K562 (cell line): ENCODE results near the gene WASL. TPM values are rescaled to one million over a fixed set of nuclear protein-coding genes. Genes with fewer than 3 reads are reported as not detected.

Experiments
- ARID3A ChIP-seq: IDR thresholded peaks from 2 replicates; pipeline ENCODE4 v1.6.1; 2012; ENCODE audit warnings: low read depth, low read length, improper control_type of control experiment, borderline replicate concordance
- ARNT ChIP-seq, 2 experiments: fragments of 450-650 bp; IDR thresholded peaks; 2 replicates each; pipeline ENCODE4 v1.6.1; 2016; ENCODE audit warnings: mild to moderate bottlenecking in 1 of 2
- BCLAF1 ChIP-seq, 2 experiments: fragments of 450-650 bp in 1 of 2; IDR thresholded peaks; 2 replicates each; pipeline ENCODE4 v1.6.1; 2011 to 2017; ENCODE audit warnings: low read depth in 2 of 2, antibody characterized with exemption in 1 of 2, borderline replicate concordance in 1 of 2, low read length in 1 of 2, mild to moderate bottlenecking in 1 of 2, mixed read lengths in 1 of 2; ENCODE audit not compliant: control insufficient read depth in 1 of 2
- EP300 ChIP-seq: IDR thresholded peaks from 2 replicates; pipeline ENCODE4 v1.6.1; 2012; ENCODE audit warnings: low read length, improper control_type of control experiment
- ERF ChIP-seq: fragments of 450-650 bp; formaldehyde crosslinking; IDR thresholded peaks from 2 replicates; pipeline ENCODE4 v1.4.0; 2020; ENCODE audit warnings: mild to moderate bottlenecking, mixed read lengths
- FIP1L1 ChIP-seq: fragments of 200-400 bp; formaldehyde crosslinking; IDR thresholded peaks from 2 replicates; pipeline ENCODE4 v1.6.1; 2018; ENCODE audit warnings: mild to moderate bottlenecking, low read depth, low read length; ENCODE audit not compliant: poor library complexity, severe bottlenecking
- FOSL1 ChIP-seq: fragments of 200-800 bp; sonication (Bioruptor generic); conservative IDR thresholded peaks from 2 replicates; pipeline ENCODE4 v1.6.1; 2016; ENCODE audit warnings: missing genetic modification characterization, missing compliant biosample characterization
- FOXA3 ChIP-seq, 2 experiments: fragments of 450-650 bp in 1 of 2; sonication (generic) in 1 of 2; formaldehyde crosslinking; IDR thresholded peaks in 1 of 2; conservative IDR thresholded peaks in 1 of 2; 2 replicates each; pipeline versions ENCODE4 v1.4.0 to v1.8.0; 2020 to 2022; ENCODE audit warnings: mild to moderate bottlenecking in 2 of 2, missing genetic modification reagents in 1 of 2
- LEF1 ChIP-seq: fragments of 450-650 bp; IDR thresholded peaks from 2 replicates; pipeline ENCODE4 v1.6.1; 2016; ENCODE audit warnings: mild to moderate bottlenecking
- MCM5 ChIP-seq: fragments of 450-650 bp; IDR thresholded peaks from 2 replicates; pipeline ENCODE4 v1.6.1; 2016; ENCODE audit warnings: low read depth
- NBN ChIP-seq: fragments of 450-650 bp; IDR thresholded peaks from 2 replicates; pipeline ENCODE4 v1.6.1; 2016; ENCODE audit warnings: low read depth, mild to moderate bottlenecking
- NFIX ChIP-seq: fragments of 250-450 bp; sonication (Bioruptor Pico); IDR thresholded peaks from 2 replicates; pipeline ENCODE4 v1.4.0; 2020; ENCODE audit warnings: low read depth, mild to moderate bottlenecking, moderate library complexity
- POLR2H ChIP-seq: IDR thresholded peaks from 2 replicates; pipeline ENCODE4 v1.6.1; 2016; ENCODE audit warnings: missing genetic modification characterization, low read depth, mild to moderate bottlenecking, control low read depth, missing compliant biosample characterization, moderate library complexity
- PURB ChIP-seq: sonication (generic); formaldehyde crosslinking; IDR thresholded peaks from 2 replicates; pipeline ENCODE4 v1.9.0; 2021; ENCODE audit warnings: low read depth, mild to moderate bottlenecking, missing genetic modification reagents
- ZBTB33 ChIP-seq: sonication (generic); formaldehyde crosslinking; IDR thresholded peaks from 2 replicates; pipeline ENCODE4 v1.8.1; 2023; ENCODE audit warnings: mild to moderate bottlenecking, missing genetic modification reagents
- ZNF253 ChIP-seq: fragments of 250-450 bp; sonication (Bioruptor Pico); conservative IDR thresholded peaks from 2 replicates; pipeline ENCODE4 v1.6.1; 2021; ENCODE audit warnings: mild to moderate bottlenecking
- ZNF780A ChIP-seq: fragments of 250-450 bp; sonication (Bioruptor Pico); IDR thresholded peaks from 2 replicates; pipeline ENCODE4 v1.5.0; 2021; ENCODE audit warnings: mild to moderate bottlenecking
- polyA plus RNA-seq, 8 experiments: library from polyadenylated mRNA; depleted of rRNA in 4 of 8; stranded (reverse) in 5 of 8; unstranded in 3 of 8; fragments of >200 nt; fragmentation: Nextera tagmentation in 2 of 8; fragmentation: Illumina TruSeq in 1 of 8; extraction: Ambion mirVana in 2 of 8; extraction: Trizol in 1 of 8; gene quantifications; 2 replicates each; pipeline versions ENCODE4 v1.2.1 to v1.2.3, GENCODE V29; 2011 to 2014; ENCODE audit warnings: inconsistent platforms in 1 of 8, missing spikeins in 1 of 8
- total RNA-seq, 7 experiments: library from RNA; depleted of rRNA in 6 of 7; stranded (reverse); fragments of >200 nt in 6 of 7; fragmentation: Illumina TruSeq in 2 of 7; extraction: Trizol in 2 of 7; gene quantifications; 2 replicates each; pipeline versions ENCODE4 v1.2.1 to v1.2.3, GENCODE V29; 2011 to 2021; ENCODE audit warnings: low replicate concordance in 1 of 7
- TF ChIP-seq, protein P1 (sequence below): fragments of 450-650 bp; IDR thresholded peaks from 2 replicates; pipeline ENCODE4 v1.6.1; 2016; ENCODE audit warnings: borderline replicate concordance

The WASL gene
- total and polyA plus RNA-seq, 9 of the 15 experiments (the other 6 are each of a cell fraction or from before 2014, with no cell fraction given), result 3.2 to 13.9 (median 8.3) TPM

GRCh38 chr7:123757095-123757494, 8.3 kb upstream of the WASL start (continued):
- no peak for TF ChIP-seq BCLAF1 (IDR thresholded peaks at IDR 0.05; ENCODE audit: borderline replicate concordance in 1 of 2, control insufficient read depth in 1 of 2, low read depth in 2 of 2, low read length in 1 of 2)
- TF ChIP-seq FIP1L1, result no peak
- TF ChIP-seq EP300, result no peak
- TF ChIP-seq NFIX, result no peak
- no peak for TF ChIP-seq ZBTB33 (CRISPR knock-in tag)
- no peak for TF ChIP-seq PURB (CRISPR knock-in tag)
- no peak for TF ChIP-seq ARNT (IDR thresholded peaks at IDR 0.05)
- 0 out of 4 replicates have a peak, but pooled peaks of 1 of the 2 experiments have one; percentile 21 for TF ChIP-seq FOXA3 (CRISPR knock-in tag; conservative IDR thresholded peaks at IDR 0.05 in 1 of 2, IDR thresholded peaks at IDR 0.05 in 1 of 2)
- TF ChIP-seq, protein P1, sequence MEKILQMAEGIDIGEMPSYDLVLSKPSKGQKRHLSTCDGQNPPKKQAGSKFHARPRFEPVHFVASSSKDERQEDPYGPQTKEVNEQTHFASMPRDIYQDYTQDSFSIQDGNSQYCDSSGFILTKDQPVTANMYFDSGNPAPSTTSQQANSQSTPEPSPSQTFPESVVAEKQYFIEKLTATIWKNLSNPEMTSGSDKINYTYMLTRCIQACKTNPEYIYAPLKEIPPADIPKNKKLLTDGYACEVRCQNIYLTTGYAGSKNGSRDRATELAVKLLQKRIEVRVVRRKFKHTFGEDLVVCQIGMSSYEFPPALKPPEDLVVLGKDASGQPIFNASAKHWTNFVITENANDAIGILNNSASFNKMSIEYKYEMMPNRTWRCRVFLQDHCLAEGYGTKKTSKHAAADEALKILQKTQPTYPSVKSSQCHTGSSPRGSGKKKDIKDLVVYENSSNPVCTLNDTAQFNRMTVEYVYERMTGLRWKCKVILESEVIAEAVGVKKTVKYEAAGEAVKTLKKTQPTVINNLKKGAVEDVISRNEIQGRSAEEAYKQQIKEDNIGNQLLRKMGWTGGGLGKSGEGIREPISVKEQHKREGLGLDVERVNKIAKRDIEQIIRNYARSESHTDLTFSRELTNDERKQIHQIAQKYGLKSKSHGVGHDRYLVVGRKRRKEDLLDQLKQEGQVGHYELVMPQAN, result no peak
- no peak for TF ChIP-seq ZNF253 (CRISPR knock-in tag)
- no peak for TF ChIP-seq ERF (CRISPR knock-in tag)
- TF ChIP-seq MCM5, result no peak
- TF ChIP-seq ARID3A, result no peak
- TF ChIP-seq ZNF780A (CRISPR knock-in tag), result no peak
- no peak for TF ChIP-seq NBN
- no peak for TF ChIP-seq POLR2H
- TF ChIP-seq FOSL1 (tag), result peak; percentile 66
- 0 out of 2 replicates have a peak, but pooled peaks have one; percentile 20 for TF ChIP-seq LEF1
